Measurements from ENCODE around the gene MACIR.

DNA sequence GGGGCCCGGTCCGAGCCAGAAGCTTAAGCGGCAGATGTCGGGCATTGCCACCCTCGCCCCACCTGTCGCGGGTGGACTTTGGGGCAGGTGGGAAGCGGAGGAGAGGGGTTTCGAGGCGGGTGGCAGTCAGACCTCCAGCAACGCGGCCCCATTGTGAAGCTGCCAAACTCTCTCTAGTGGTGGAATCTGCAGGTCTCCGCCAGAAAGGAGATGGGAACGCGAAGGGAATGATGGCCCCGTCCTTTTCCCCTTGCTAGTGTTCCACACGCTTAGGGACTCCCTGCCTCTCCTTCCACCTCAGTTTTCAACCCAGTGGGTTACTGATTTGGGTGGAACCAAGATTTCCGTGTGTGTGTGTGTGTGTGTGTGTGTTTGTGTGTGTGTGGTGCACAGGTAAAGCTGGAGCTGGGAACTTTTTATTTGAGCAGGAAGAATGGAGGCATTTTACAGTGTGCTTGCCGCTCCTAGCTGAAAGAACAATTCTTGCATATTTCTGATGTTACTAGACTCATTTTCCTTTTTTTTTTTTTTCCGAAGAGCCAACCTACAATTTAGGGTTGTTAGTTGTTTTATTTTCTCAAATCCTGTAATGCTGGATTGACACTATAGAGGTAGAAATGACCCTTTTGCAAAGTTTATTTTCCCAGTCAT lies 1.3 kb downstream of the MACIR start:
- no peak for TF ChIP-seq EGR1 (IDR thresholded peaks at IDR 0.05; ENCODE audit: low read depth in 2 of 2)
- TF ChIP-seq, protein P1, sequence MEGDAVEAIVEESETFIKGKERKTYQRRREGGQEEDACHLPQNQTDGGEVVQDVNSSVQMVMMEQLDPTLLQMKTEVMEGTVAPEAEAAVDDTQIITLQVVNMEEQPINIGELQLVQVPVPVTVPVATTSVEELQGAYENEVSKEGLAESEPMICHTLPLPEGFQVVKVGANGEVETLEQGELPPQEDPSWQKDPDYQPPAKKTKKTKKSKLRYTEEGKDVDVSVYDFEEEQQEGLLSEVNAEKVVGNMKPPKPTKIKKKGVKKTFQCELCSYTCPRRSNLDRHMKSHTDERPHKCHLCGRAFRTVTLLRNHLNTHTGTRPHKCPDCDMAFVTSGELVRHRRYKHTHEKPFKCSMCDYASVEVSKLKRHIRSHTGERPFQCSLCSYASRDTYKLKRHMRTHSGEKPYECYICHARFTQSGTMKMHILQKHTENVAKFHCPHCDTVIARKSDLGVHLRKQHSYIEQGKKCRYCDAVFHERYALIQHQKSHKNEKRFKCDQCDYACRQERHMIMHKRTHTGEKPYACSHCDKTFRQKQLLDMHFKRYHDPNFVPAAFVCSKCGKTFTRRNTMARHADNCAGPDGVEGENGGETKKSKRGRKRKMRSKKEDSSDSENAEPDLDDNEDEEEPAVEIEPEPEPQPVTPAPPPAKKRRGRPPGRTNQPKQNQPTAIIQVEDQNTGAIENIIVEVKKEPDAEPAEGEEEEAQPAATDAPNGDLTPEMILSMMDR (IDR thresholded peaks at IDR 0.05; ENCODE audit: low read depth, low read length, missing input control): no peak
- no peak for TF ChIP-seq YY1 (IDR thresholded peaks at IDR 0.05)
- TF ChIP-seq, protein P2, sequence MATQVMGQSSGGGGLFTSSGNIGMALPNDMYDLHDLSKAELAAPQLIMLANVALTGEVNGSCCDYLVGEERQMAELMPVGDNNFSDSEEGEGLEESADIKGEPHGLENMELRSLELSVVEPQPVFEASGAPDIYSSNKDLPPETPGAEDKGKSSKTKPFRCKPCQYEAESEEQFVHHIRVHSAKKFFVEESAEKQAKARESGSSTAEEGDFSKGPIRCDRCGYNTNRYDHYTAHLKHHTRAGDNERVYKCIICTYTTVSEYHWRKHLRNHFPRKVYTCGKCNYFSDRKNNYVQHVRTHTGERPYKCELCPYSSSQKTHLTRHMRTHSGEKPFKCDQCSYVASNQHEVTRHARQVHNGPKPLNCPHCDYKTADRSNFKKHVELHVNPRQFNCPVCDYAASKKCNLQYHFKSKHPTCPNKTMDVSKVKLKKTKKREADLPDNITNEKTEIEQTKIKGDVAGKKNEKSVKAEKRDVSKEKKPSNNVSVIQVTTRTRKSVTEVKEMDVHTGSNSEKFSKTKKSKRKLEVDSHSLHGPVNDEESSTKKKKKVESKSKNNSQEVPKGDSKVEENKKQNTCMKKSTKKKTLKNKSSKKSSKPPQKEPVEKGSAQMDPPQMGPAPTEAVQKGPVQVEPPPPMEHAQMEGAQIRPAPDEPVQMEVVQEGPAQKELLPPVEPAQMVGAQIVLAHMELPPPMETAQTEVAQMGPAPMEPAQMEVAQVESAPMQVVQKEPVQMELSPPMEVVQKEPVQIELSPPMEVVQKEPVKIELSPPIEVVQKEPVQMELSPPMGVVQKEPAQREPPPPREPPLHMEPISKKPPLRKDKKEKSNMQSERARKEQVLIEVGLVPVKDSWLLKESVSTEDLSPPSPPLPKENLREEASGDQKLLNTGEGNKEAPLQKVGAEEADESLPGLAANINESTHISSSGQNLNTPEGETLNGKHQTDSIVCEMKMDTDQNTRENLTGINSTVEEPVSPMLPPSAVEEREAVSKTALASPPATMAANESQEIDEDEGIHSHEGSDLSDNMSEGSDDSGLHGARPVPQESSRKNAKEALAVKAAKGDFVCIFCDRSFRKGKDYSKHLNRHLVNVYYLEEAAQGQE (IDR thresholded peaks at IDR 0.05): no peak
- no peak for TF ChIP-seq RAD21 (IDR thresholded peaks at IDR 0.05)
- TF ChIP-seq, protein P3, sequence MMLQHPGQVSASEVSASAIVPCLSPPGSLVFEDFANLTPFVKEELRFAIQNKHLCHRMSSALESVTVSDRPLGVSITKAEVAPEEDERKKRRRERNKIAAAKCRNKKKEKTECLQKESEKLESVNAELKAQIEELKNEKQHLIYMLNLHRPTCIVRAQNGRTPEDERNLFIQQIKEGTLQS (IDR thresholded peaks at IDR 0.05): no peak

Measured in liver (tissue), 3 donors.